IMR-90 (cell line): ENCODE data around the gene SAMD4B. TPM values are rescaled to one million over a fixed set of nuclear protein-coding genes. Genes with fewer than 3 reads are reported as not detected.

Source experiments
- ATAC-seq: fragments of 200-7000 bp; cut with Tn5 transposase; 2 replicates; pipeline ENCODE4 v1.9.1; 2020; ENCODE audit warnings: low read depth, mild to moderate bottlenecking, moderate library complexity
- BruUV-seq: library from RNA; stranded (reverse); fragments of 400-500 nt; replicated peaks from 2 replicates; lab custom pipeline; 2021; lab: Mats Ljungman, UMichigan
- CTCF ChIA-PET: fragments of 300-600 bp; formaldehyde crosslinking; extraction: SDS; loops from one replicate; lab custom pipeline; 2021; ENCODE audit warnings: antibody characterized with exemption; lab: Yijun Ruan, JAX
- POLR2A ChIA-PET: fragments of 300-600 bp; sonication (Branson Sonifier 250); formaldehyde crosslinking; loops from one replicate; lab custom pipeline; 2022; ENCODE audit warnings: antibody characterized with exemption; ENCODE audit not compliant: unreplicated experiment; lab: Charles Lee
- DNase-seq: peaks from one replicate; pipeline ENCODE4 v3.0.0; 2013
- H2AFZ ChIP-seq: replicated peaks from 2 replicates; pipeline ENCODE3; 2013; ENCODE audit warnings: low read length, mild to moderate bottlenecking; ENCODE audit not compliant: poor library complexity
- H2AK5ac ChIP-seq: 2 replicates; pipeline ENCODE4 v1.6.1; 2013; ENCODE audit warnings: low read depth, low read length, inconsistent platforms
- H2AK9ac ChIP-seq: replicated peaks from 2 replicates; pipeline ENCODE3; 2013; ENCODE audit warnings: mild to moderate bottlenecking, low read depth, low read length, moderate library complexity; ENCODE audit not compliant: poor library complexity
- H2BK120ac ChIP-seq: 2 replicates; pipeline ENCODE4 v1.6.1; 2013; ENCODE audit warnings: low read depth, low read length, inconsistent platforms
- H2BK15ac ChIP-seq: 3 replicates; pipeline ENCODE4 v1.6.1; 2013; ENCODE audit warnings: low read depth, low read length, inconsistent platforms
- H2BK20ac ChIP-seq: 2 replicates; pipeline ENCODE4 v1.6.1; 2013; ENCODE audit warnings: low read depth, mild to moderate bottlenecking, inconsistent platforms, low read length, moderate library complexity
- H2BK5ac ChIP-seq: 2 replicates; pipeline ENCODE4 v1.6.1; 2013; ENCODE audit warnings: mild to moderate bottlenecking, low read depth, low read length, inconsistent platforms; ENCODE audit not compliant: poor library complexity, severe bottlenecking
- H3K14ac ChIP-seq: replicated peaks from 2 replicates; pipeline ENCODE4 v1.6.1; 2013; ENCODE audit warnings: low read depth, low read length, inconsistent platforms
- H3K18ac ChIP-seq: 2 replicates; pipeline ENCODE4 v1.6.1; 2013; ENCODE audit warnings: low read depth, low read length, control low read depth
- H3K23ac ChIP-seq: 2 replicates; pipeline ENCODE4 v1.6.1; 2013; ENCODE audit warnings: low read depth, low read length, inconsistent platforms
- H3K27ac ChIP-seq: 2 replicates; pipeline ENCODE4 v1.5.1; 2013; ENCODE audit warnings: mild to moderate bottlenecking, control low read depth, low read length; ENCODE audit not compliant: insufficient read depth
- H3K27me3 ChIP-seq: 2 replicates; pipeline ENCODE4 v1.6.1; 2013; ENCODE audit warnings: low read length; ENCODE audit not compliant: control insufficient read depth, insufficient read depth
- H3K36me3 ChIP-seq: 2 replicates; pipeline ENCODE4 v1.6.1; 2013; ENCODE audit warnings: low read length, mixed read lengths; ENCODE audit not compliant: control insufficient read depth, insufficient read depth
- H3K4ac ChIP-seq: 2 replicates; pipeline ENCODE4 v1.6.1; 2013; ENCODE audit warnings: low read depth, low read length, inconsistent platforms
- H3K4me1 ChIP-seq: 2 replicates; pipeline ENCODE4 v1.6.1; 2013; ENCODE audit warnings: low read length, mixed read lengths; ENCODE audit not compliant: control insufficient read depth, insufficient read depth
- H3K4me2 ChIP-seq: 2 replicates; pipeline ENCODE4 v1.6.1; 2013; ENCODE audit warnings: low read depth, mild to moderate bottlenecking, control low read depth, low read length, moderate library complexity
- H3K4me3 ChIP-seq: 2 replicates; pipeline ENCODE4 v1.5.1; 2013; ENCODE audit warnings: low read depth, mild to moderate bottlenecking, control low read depth, low read length, moderate library complexity; ENCODE audit not compliant: insufficient read depth
- H3K56ac ChIP-seq: 2 replicates; pipeline ENCODE4 v1.6.1; 2013; ENCODE audit warnings: low read length, inconsistent platforms; ENCODE audit not compliant: insufficient read depth; ENCODE audit errors: extremely low read depth
- H3K79me1 ChIP-seq, 2 experiments: 2 replicates each; pipeline ENCODE4 v1.6.1; 2013; ENCODE audit warnings: low read length in 2 of 2, inconsistent platforms in 1 of 2, low read depth in 1 of 2
- H3K9ac ChIP-seq: 2 replicates; pipeline ENCODE4 v1.6.1; 2013; ENCODE audit warnings: low read depth, low read length, control low read depth
- H3K9me1 ChIP-seq: 2 replicates; pipeline ENCODE4 v1.6.1; 2013; ENCODE audit warnings: low read length, inconsistent platforms; ENCODE audit not compliant: insufficient read depth
- H3K9me3 ChIP-seq: 2 replicates; pipeline ENCODE4 v1.6.1; 2013; ENCODE audit warnings: low read length; ENCODE audit not compliant: control insufficient read depth, insufficient read depth
- H4K20me1 ChIP-seq: 2 replicates; pipeline ENCODE4 v1.6.1; 2013; ENCODE audit warnings: low read length, inconsistent platforms; ENCODE audit not compliant: insufficient read depth
- H4K5ac ChIP-seq: 2 replicates; pipeline ENCODE4 v1.6.1; 2013; ENCODE audit warnings: mild to moderate bottlenecking, low read depth, low read length, control low read depth
- H4K8ac ChIP-seq, 2 experiments: 2 replicates each; pipeline ENCODE4 v1.6.1; 2013; ENCODE audit warnings: low read depth in 2 of 2, low read length in 2 of 2, control low read depth in 1 of 2, inconsistent platforms in 1 of 2
- H4K91ac ChIP-seq: 2 replicates; pipeline ENCODE4 v1.6.1; 2013; ENCODE audit warnings: low read depth, low read length, inconsistent platforms; ENCODE audit not compliant: insufficient read depth
- BHLHE40 ChIP-seq: fragments of 150-350 bp; IDR thresholded peaks from 2 replicates; pipeline ENCODE4 v1.6.1; 2016; ENCODE audit warnings: mild to moderate bottlenecking, low read depth, low read length
- CEBPB ChIP-seq: IDR thresholded peaks from 2 replicates; pipeline ENCODE4 v1.6.1; 2012; ENCODE audit warnings: low read depth, low read length, improper control_type of control experiment
- FOS ChIP-seq: fragments of 150-350 bp; IDR thresholded peaks from 2 replicates; pipeline ENCODE4 v1.6.1; 2016; ENCODE audit warnings: low read depth, low read length
- MAFK ChIP-seq: IDR thresholded peaks from 2 replicates; pipeline ENCODE4 v1.6.1; 2012; ENCODE audit warnings: low read depth, low read length, improper control_type of control experiment
- MAZ ChIP-seq: IDR thresholded peaks from 2 replicates; pipeline ENCODE4 v1.6.1; 2012; ENCODE audit warnings: low read depth, mild to moderate bottlenecking, low read length, improper control_type of control experiment, moderate library complexity, borderline replicate concordance
- MXI1 ChIP-seq: IDR thresholded peaks from 2 replicates; pipeline ENCODE4 v1.6.1; 2012; ENCODE audit warnings: low read depth, mild to moderate bottlenecking, low read length, moderate library complexity, borderline replicate concordance
- POLR2A ChIP-seq: IDR thresholded peaks from 2 replicates; pipeline ENCODE4 v1.6.1; 2012; ENCODE audit warnings: mild to moderate bottlenecking, low read depth, low read length
- RAD21 ChIP-seq: IDR thresholded peaks from 2 replicates; pipeline ENCODE4 v1.6.1; 2012; ENCODE audit warnings: low read length, improper control_type of control experiment
- RFX5 ChIP-seq: IDR thresholded peaks from 2 replicates; pipeline ENCODE4 v1.8.0; 2012; ENCODE audit warnings: low read depth, mild to moderate bottlenecking, low read length, moderate library complexity
- SMC3 ChIP-seq: fragments of 150-350 bp; IDR thresholded peaks from 2 replicates; pipeline ENCODE4 v1.6.1; 2016; ENCODE audit warnings: low read depth, mild to moderate bottlenecking, antibody characterized with exemption, low read length, moderate library complexity
- WGBS, 2 experiments: methylation state at CpG; one replicate each; pipeline versions ENCODE4 v1.1.5 to v1.1.7; 2013; ENCODE audit warnings: missing lambda C conversion rate in 2 of 2; ENCODE audit not compliant: insufficient read length in 1 of 2; ENCODE audit errors: extremely low coverage in 2 of 2; 5-methylcytosine and 5-hydroxymethylcytosine counted together
- dilution Hi-C: fragments of 300-500 bp; cut with HindIII; formaldehyde crosslinking; loops from one replicate; pipeline ENCODE4 v1.14.3; 2018; ENCODE audit warnings: low sequenced_read_pairs; ENCODE audit not compliant: unreplicated experiment
- in situ Hi-C: fragments of 300-500 bp; cut with MboI; formaldehyde crosslinking; loops from 3 replicates; pipeline ENCODE4 v1.14.3; 2019; ENCODE audit warnings: low sequenced_read_pairs, inconsistent platforms, mixed read lengths
- intact Hi-C: fragments of 100-400 bp; cut with micrococcal nuclease; formaldehyde crosslinking; loops from 2 replicates; pipeline ENCODE4 v1.10.0; 2022
- polyA plus RNA-seq, 3 experiments: library from polyadenylated mRNA; depleted of rRNA; stranded (reverse); fragments of >200 nt; gene quantifications; 2 replicates each; pipeline ENCODE4 v1.2.3, GENCODE V29; 2012; ENCODE audit warnings: low replicate concordance in 1 of 3
- total RNA-seq: library from RNA; depleted of rRNA; stranded (reverse); fragments of >200 nt; gene quantifications from 2 replicates; pipeline ENCODE4 v1.2.3, GENCODE V29; 2012
- TF ChIP-seq, protein P1 (sequence below): fragments of 150-350 bp; IDR thresholded peaks from 2 replicates; pipeline ENCODE4 v1.6.1; 2017; ENCODE audit warnings: mild to moderate bottlenecking, antibody characterized with exemption, low read length, low read depth

Gene SAMD4B
- total and polyA plus RNA-seq, 2 of the 4 experiments (the other 2 are of a cell fraction): 18.3 to 97.2 TPM

DNA sequence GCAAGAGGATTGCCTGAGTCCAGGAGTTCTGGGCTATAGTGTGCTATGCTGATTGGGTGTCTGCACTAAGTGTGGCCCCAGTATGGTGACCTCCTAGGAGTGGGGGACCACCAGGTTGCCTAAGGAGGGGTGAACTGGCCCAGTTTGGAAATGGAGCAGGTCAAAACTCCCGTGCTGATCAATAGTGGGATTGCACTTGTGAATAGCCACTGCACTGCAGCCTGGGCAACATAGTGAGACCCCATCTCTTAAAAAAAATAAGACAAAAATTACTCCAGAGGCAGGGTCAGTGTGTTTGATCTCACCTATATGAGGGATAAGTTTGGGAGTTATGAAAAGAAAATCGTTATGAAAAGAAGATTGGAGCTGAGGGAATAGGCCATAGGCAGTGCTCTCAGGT lies 27.0 kb downstream of the SAMD4B start:
- H4K91ac ChIP-seq: no peak overlapping the region
- no peak overlapping the region for H3K9ac ChIP-seq
- H2AFZ ChIP-seq: no peak overlapping the region
- H3K4me2 ChIP-seq: no peak overlapping the region
- no peak overlapping the region for H4K5ac ChIP-seq
- intact Hi-C loops: no loop called here
- H3K79me1 ChIP-seq: peaks cover 29 to 61% of the 10 kb centered on the region in 2 experiments
- H3K4me1 ChIP-seq: peaks cover 17% of the 10 kb centered on the region
- WGBS, 2 experiments: no CpG with 5 or more reads among the region's 2 CpGs
- H3K27ac ChIP-seq: no peak overlapping the region
- H3K14ac ChIP-seq: no peak overlapping the region
- ATAC-seq: no peak
- TF ChIP-seq SMC3 (no peak), MAZ (no peak), BHLHE40 (no peak), RAD21 (no peak), FOS (no peak), CEBPB (no peak), RFX5 (no peak), POLR2A (no peak), MAFK (no peak), MXI1 (no peak)
- TF ChIP-seq, protein P1, sequence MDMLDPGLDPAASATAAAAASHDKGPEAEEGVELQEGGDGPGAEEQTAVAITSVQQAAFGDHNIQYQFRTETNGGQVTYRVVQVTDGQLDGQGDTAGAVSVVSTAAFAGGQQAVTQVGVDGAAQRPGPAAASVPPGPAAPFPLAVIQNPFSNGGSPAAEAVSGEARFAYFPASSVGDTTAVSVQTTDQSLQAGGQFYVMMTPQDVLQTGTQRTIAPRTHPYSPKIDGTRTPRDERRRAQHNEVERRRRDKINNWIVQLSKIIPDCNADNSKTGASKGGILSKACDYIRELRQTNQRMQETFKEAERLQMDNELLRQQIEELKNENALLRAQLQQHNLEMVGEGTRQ: no peak
- no peak overlapping the region for H2AK5ac ChIP-seq
- no peak overlapping the region for H3K4me3 ChIP-seq
- no peak overlapping the region for H2BK20ac ChIP-seq
- H3K27me3 ChIP-seq: no peaks in the 10 kb centered on the region
- H3K36me3 ChIP-seq: peaks cover 35% of the 10 kb centered on the region
- H3K9me3 ChIP-seq: no peaks in the 10 kb centered on the region
- no peak overlapping the region for H3K4ac ChIP-seq
- H4K8ac ChIP-seq: no peak overlapping the region
- in situ Hi-C loops: no loop called here
- ChIA-PET CTCF (interaction anchor here (1.2 kb wide), 1 partner anchor 14 kb away, joined by 3 read pairs; no protein-coding TSS in a partner anchor), POLR2A (no interaction called here)
- no peak overlapping the region for H2BK15ac ChIP-seq
- no peak overlapping the region for H3K56ac ChIP-seq
- no TSS peak for BruUV-seq
- no peak overlapping the region for H3K23ac ChIP-seq
- H3K18ac ChIP-seq: no peak overlapping the region
- peaks cover 10% of the 10 kb centered on the region for H4K20me1 ChIP-seq
- H2AK9ac ChIP-seq: no peak overlapping the region
- dilution Hi-C loops: no loop called here
- H3K9me1 ChIP-seq: peaks cover 13% of the 10 kb centered on the region
- H2BK120ac ChIP-seq: no peak overlapping the region
- DNase-seq: no peak
- no peak overlapping the region for H2BK5ac ChIP-seq
